Neural cell (in vitro differentiated cells): ENCODE data around the gene MEIOB. TPM values are rescaled to one million over a fixed set of nuclear protein-coding genes. Genes with fewer than 3 reads are reported as not detected.

Source experiments
- H2AFZ ChIP-seq: fragments of 200-600, 300-800 bp; sonication (generic), shearing (Covaris generic); 2 replicates; pipeline ENCODE4 v1.6.0; 2014; ENCODE audit warnings: low read depth, mild to moderate bottlenecking, antibody characterized with exemption, low read length, moderate library complexity
- H3F3A ChIP-seq: fragments of 200-600 bp; shearing (Covaris generic); 2 replicates; pipeline ENCODE4 v1.6.1; 2016; ENCODE audit warnings: mild to moderate bottlenecking, moderate library complexity, mixed read lengths, antibody characterized with exemption, low read length; ENCODE audit not compliant: insufficient read depth, poor library complexity, severe bottlenecking
- H3K27ac ChIP-seq: fragments of 200-600, 300-800 bp; sonication (generic), shearing (Covaris generic); 2 replicates; pipeline ENCODE4 v1.5.1; 2014; ENCODE audit warnings: mild to moderate bottlenecking, low read length, moderate library complexity
- H3K27me3 ChIP-seq: fragments of 300-800, 200-600 bp; sonication (generic), shearing (Covaris generic); 2 replicates; pipeline ENCODE4 v1.6.0; 2014; ENCODE audit warnings: mild to moderate bottlenecking, low read depth, low read length, moderate library complexity; ENCODE audit not compliant: insufficient read depth
- H3K36me3 ChIP-seq: fragments of 300-800, 200-600 bp; sonication (generic), shearing (Covaris generic); 2 replicates; pipeline ENCODE4 v1.5.1; 2014; ENCODE audit warnings: mild to moderate bottlenecking, antibody characterized with exemption, low read length, moderate library complexity; ENCODE audit not compliant: insufficient read depth
- H3K4me2 ChIP-seq: fragments of 300-800, 200-600 bp; sonication (generic), shearing (Covaris generic); 2 replicates; pipeline ENCODE4 v1.6.0; 2014; ENCODE audit warnings: mild to moderate bottlenecking, low read length
- H3K4me3 ChIP-seq: fragments of 300-800, 200-600 bp; sonication (generic), shearing (Covaris generic); 2 replicates; pipeline ENCODE4 v1.5.1; 2014; ENCODE audit warnings: mild to moderate bottlenecking, low read length, moderate library complexity
- H3K79me2 ChIP-seq: fragments of 200-600 bp; shearing (Covaris generic); replicated peaks from 2 replicates; pipeline ENCODE4 v1.6.0; 2014; ENCODE audit warnings: mild to moderate bottlenecking, low read length, moderate library complexity; ENCODE audit not compliant: insufficient read depth
- H3K9ac ChIP-seq: fragments of 300-800, 200-600 bp; sonication (generic), shearing (Covaris generic); 2 replicates; pipeline ENCODE4 v1.6.1; 2016; ENCODE audit warnings: mild to moderate bottlenecking, low read length, mixed read lengths
- H3K9me2 ChIP-seq: fragments of 200-600 bp; shearing (Covaris generic); 2 replicates; pipeline ENCODE4 v1.6.1; 2016; ENCODE audit warnings: mild to moderate bottlenecking, low read length, mixed read lengths; ENCODE audit not compliant: insufficient read depth
- H3K9me3 ChIP-seq: fragments of 200-600, 300-800 bp; sonication (generic), shearing (Covaris generic); 2 replicates; pipeline ENCODE4 v1.6.1; 2016; ENCODE audit warnings: mild to moderate bottlenecking, mixed run types, low read length, moderate library complexity, mixed read lengths
- H4K20me1 ChIP-seq: fragments of 200-600 bp; shearing (Covaris generic); 2 replicates; pipeline ENCODE4 v1.6.1; 2016; ENCODE audit warnings: mild to moderate bottlenecking, mixed run types; ENCODE audit not compliant: insufficient read depth
- CTCF ChIP-seq: fragments of 450-650 bp; IDR thresholded peaks from 2 replicates; pipeline ENCODE4 v1.5.1; 2014; ENCODE audit warnings: antibody characterized with exemption, mild to moderate bottlenecking, moderate library complexity; ENCODE audit not compliant: poor library complexity, severe bottlenecking
- EP300 ChIP-seq: fragments of 450-650 bp; conservative IDR thresholded peaks from 2 replicates; pipeline ENCODE4 v1.6.1; 2014; ENCODE audit warnings: antibody characterized with exemption, mild to moderate bottlenecking, moderate library complexity; ENCODE audit not compliant: poor library complexity, severe bottlenecking
- EZH2 ChIP-seq: fragments of 200-600, 300-800 bp; shearing (Covaris generic), sonication (generic); IDR thresholded peaks from 2 replicates; pipeline ENCODE4 v1.6.1; 2014; ENCODE audit warnings: antibody characterized with exemption, low read length, borderline replicate concordance, mild to moderate bottlenecking; ENCODE audit not compliant: insufficient read depth, poor library complexity, severe bottlenecking
- MXI1 ChIP-seq: fragments of 450-650 bp; conservative IDR thresholded peaks from 2 replicates; pipeline ENCODE4 v1.6.1; 2014; ENCODE audit warnings: antibody characterized with exemption, mild to moderate bottlenecking; ENCODE audit not compliant: poor library complexity, severe bottlenecking
- POLR2AphosphoS5 ChIP-seq: IDR thresholded peaks from 2 replicates; pipeline ENCODE4 v1.6.1; 2012
- RAD21 ChIP-seq: fragments of 450-650 bp; conservative IDR thresholded peaks from 2 replicates; pipeline ENCODE4 v1.6.1; 2014; ENCODE audit warnings: antibody characterized with exemption, mild to moderate bottlenecking, moderate library complexity
- REST ChIP-seq: IDR thresholded peaks from 2 replicates; pipeline ENCODE4 v1.6.1; 2012; ENCODE audit warnings: borderline replicate concordance
- SMC3 ChIP-seq: fragments of 450-650 bp; conservative IDR thresholded peaks from 2 replicates; pipeline ENCODE4 v1.6.1; 2014; ENCODE audit warnings: antibody characterized with exemption, mild to moderate bottlenecking, moderate library complexity; ENCODE audit not compliant: poor library complexity
- TAF1 ChIP-seq: IDR thresholded peaks from 2 replicates; pipeline ENCODE4 v1.6.1; 2012; ENCODE audit warnings: low read depth
- polyA plus RNA-seq: library from polyadenylated mRNA; depleted of rRNA; stranded (reverse); fragments of >200 nt; gene quantifications from 2 replicates; pipeline ENCODE4 v1.2.3, GENCODE V29; 2014

The MEIOB gene
- polyA plus RNA-seq, 1 donor from 2014 or later: not detected

GRCh38 chr16:1874854-1875253 is 2.9 kb upstream of the MEIOB start:
- Histone ChIP-seq H2AFZ (no peak overlapping the region), H3K9ac (no peak overlapping the region), H3K4me2 (no peak overlapping the region), H4K20me1 (no peaks in the 10 kb centered on the region), H3K4me3 (no peak overlapping the region), H3K9me3 (no peaks in the 10 kb centered on the region), H3K79me2 (no peaks in the 10 kb centered on the region), H3K9me2 (no peaks in the 10 kb centered on the region), H3K27ac (no peak overlapping the region), H3F3A (no peaks in the 10 kb centered on the region), H3K27me3 (peaks cover 19% of the 10 kb centered on the region), H3K36me3 (no peaks in the 10 kb centered on the region)
- no peak for TF ChIP-seq SMC3
- no peak for TF ChIP-seq MXI1
- no peak for TF ChIP-seq CTCF
- TF ChIP-seq REST: no peak
- no peak for TF ChIP-seq TAF1

- Histone ChIP-seq H2AFZ (no peak overlapping the region), H3K27me3 (peaks cover 29% of the 10 kb centered on the region), H3K9ac (no peak overlapping the region), H4K20me1 (no peaks in the 10 kb centered on the region), H3F3A (no peaks in the 10 kb centered on the region), H3K9me3 (no peaks in the 10 kb centered on the region), H3K27ac (no peak overlapping the region), H3K79me2 (no peaks in the 10 kb centered on the region), H3K4me2 (no peak overlapping the region), H3K9me2 (no peaks in the 10 kb centered on the region), H3K36me3 (no peaks in the 10 kb centered on the region), H3K4me3 (no peak overlapping the region)
- no peak for TF ChIP-seq POLR2AphosphoS5
- no peak for TF ChIP-seq MXI1
- no peak for TF ChIP-seq RAD21
- TF ChIP-seq CTCF: no peak
- TF ChIP-seq EZH2: no peak
- TF ChIP-seq SMC3: no peak
- TF ChIP-seq REST: no peak
- TF ChIP-seq EP300: no peak
These were observed 1.4 kb downstream of the MEIOB start for GRCh38 chr16:1870365-1871082.
